ENCODE measurements around the gene CTNNA1.

CTNNA1 gene

GRCh38 chr5:138753794-138754698 is 821 bp downstream of the CTNNA1 start:
- ATAC-seq, result peak; percentile 69
- TF ChIP-seq, protein P1, sequence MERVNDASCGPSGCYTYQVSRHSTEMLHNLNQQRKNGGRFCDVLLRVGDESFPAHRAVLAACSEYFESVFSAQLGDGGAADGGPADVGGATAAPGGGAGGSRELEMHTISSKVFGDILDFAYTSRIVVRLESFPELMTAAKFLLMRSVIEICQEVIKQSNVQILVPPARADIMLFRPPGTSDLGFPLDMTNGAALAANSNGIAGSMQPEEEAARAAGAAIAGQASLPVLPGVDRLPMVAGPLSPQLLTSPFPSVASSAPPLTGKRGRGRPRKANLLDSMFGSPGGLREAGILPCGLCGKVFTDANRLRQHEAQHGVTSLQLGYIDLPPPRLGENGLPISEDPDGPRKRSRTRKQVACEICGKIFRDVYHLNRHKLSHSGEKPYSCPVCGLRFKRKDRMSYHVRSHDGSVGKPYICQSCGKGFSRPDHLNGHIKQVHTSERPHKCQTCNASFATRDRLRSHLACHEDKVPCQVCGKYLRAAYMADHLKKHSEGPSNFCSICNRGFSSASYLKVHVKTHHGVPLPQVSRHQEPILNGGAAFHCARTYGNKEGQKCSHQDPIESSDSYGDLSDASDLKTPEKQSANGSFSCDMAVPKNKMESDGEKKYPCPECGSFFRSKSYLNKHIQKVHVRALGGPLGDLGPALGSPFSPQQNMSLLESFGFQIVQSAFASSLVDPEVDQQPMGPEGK (CRISPR knock-in tag; IDR thresholded peaks at IDR 0.05; ENCODE audit: borderline replicate concordance), result no peak
- no peak for TF ChIP-seq POU6F1 (CRISPR knock-in tag; IDR thresholded peaks at IDR 0.05; ENCODE audit: borderline replicate concordance, low read depth)
- TF ChIP-seq SNAI2 (CRISPR knock-in tag; IDR thresholded peaks at IDR 0.05), result no peak
- no peak for TF ChIP-seq ZC3H10 (CRISPR knock-in tag; IDR thresholded peaks at IDR 0.05)
- TF ChIP-seq GLIS3 (CRISPR knock-in tag; IDR thresholded peaks at IDR 0.05), result no peak
- no peak for TF ChIP-seq ZNF8 (CRISPR knock-in tag; IDR thresholded peaks at IDR 0.05)
- no peak for TF ChIP-seq ZNF70 (CRISPR knock-in tag; IDR thresholded peaks at IDR 0.05)
- TF ChIP-seq, protein P2, sequence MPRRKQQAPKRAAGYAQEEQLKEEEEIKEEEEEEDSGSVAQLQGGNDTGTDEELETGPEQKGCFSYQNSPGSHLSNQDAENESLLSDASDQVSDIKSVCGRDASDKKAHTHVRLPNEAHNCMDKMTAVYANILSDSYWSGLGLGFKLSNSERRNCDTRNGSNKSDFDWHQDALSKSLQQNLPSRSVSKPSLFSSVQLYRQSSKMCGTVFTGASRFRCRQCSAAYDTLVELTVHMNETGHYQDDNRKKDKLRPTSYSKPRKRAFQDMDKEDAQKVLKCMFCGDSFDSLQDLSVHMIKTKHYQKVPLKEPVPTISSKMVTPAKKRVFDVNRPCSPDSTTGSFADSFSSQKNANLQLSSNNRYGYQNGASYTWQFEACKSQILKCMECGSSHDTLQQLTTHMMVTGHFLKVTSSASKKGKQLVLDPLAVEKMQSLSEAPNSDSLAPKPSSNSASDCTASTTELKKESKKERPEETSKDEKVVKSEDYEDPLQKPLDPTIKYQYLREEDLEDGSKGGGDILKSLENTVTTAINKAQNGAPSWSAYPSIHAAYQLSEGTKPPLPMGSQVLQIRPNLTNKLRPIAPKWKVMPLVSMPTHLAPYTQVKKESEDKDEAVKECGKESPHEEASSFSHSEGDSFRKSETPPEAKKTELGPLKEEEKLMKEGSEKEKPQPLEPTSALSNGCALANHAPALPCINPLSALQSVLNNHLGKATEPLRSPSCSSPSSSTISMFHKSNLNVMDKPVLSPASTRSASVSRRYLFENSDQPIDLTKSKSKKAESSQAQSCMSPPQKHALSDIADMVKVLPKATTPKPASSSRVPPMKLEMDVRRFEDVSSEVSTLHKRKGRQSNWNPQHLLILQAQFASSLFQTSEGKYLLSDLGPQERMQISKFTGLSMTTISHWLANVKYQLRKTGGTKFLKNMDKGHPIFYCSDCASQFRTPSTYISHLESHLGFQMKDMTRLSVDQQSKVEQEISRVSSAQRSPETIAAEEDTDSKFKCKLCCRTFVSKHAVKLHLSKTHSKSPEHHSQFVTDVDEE (CRISPR knock-in tag; IDR thresholded peaks at IDR 0.05), result no peak
- TF ChIP-seq TOX (CRISPR knock-in tag; IDR thresholded peaks at IDR 0.05; ENCODE audit: borderline replicate concordance), result no peak
- TF ChIP-seq PPARA (CRISPR knock-in tag; IDR thresholded peaks at IDR 0.05; ENCODE audit: borderline replicate concordance), result no peak
- no peak for TF ChIP-seq CREB5 (CRISPR knock-in tag; IDR thresholded peaks at IDR 0.05; ENCODE audit: low read depth)
- no peak for TF ChIP-seq ARNTL (CRISPR knock-in tag; IDR thresholded peaks at IDR 0.05; ENCODE audit: borderline replicate concordance, low read depth)
- no peak for TF ChIP-seq CSRNP3 (CRISPR knock-in tag; IDR thresholded peaks at IDR 0.05)
- TF ChIP-seq ZFP3 (CRISPR knock-in tag; IDR thresholded peaks at IDR 0.05), result no peak
- no peak for TF ChIP-seq CSDC2 (CRISPR knock-in tag; IDR thresholded peaks at IDR 0.05)

GRCh38 chr5:138754699-138755057 is 1.5 kb downstream of the CTNNA1 start:
- no peak for ATAC-seq
- TF ChIP-seq POU6F1 (CRISPR knock-in tag; IDR thresholded peaks at IDR 0.05; ENCODE audit: borderline replicate concordance, low read depth) (no peak), ZNF70 (CRISPR knock-in tag; IDR thresholded peaks at IDR 0.05) (no peak), TOX (CRISPR knock-in tag; IDR thresholded peaks at IDR 0.05; ENCODE audit: borderline replicate concordance) (no peak), CREB5 (CRISPR knock-in tag; IDR thresholded peaks at IDR 0.05; ENCODE audit: low read depth) (no peak), ZC3H10 (CRISPR knock-in tag; IDR thresholded peaks at IDR 0.05) (no peak), TCF4 (CRISPR knock-in tag; IDR thresholded peaks at IDR 0.05; ENCODE audit: borderline replicate concordance) (no peak), BACH2 (CRISPR knock-in tag; IDR thresholded peaks at IDR 0.05; ENCODE audit: borderline replicate concordance) (no peak), ISL1 (CRISPR knock-in tag; IDR thresholded peaks at IDR 0.05) (no peak), CSRNP3 (CRISPR knock-in tag; IDR thresholded peaks at IDR 0.05) (no peak), OSR1 (CRISPR knock-in tag; IDR thresholded peaks at IDR 0.05) (no peak), ESRRG (CRISPR knock-in tag; IDR thresholded peaks at IDR 0.05) (no peak), ZFP30 (CRISPR knock-in tag; IDR thresholded peaks at IDR 0.05) (no peak), ZNF565 (CRISPR knock-in tag; conservative IDR thresholded peaks at IDR 0.05; ENCODE audit: low read depth) (no peak), ARNTL (CRISPR knock-in tag; IDR thresholded peaks at IDR 0.05; ENCODE audit: borderline replicate concordance, low read depth) (no peak), ZNF8 (CRISPR knock-in tag; IDR thresholded peaks at IDR 0.05) (no peak)
- TF ChIP-seq, protein P1 (CRISPR knock-in tag; IDR thresholded peaks at IDR 0.05; ENCODE audit: borderline replicate concordance), result no peak

All from SK-N-SH treated with all-trans-retinoic acid at 6 μM for 48 hours (cell line).